ENCODE results near the gene FAM118B.

FAM118B gene

GRCh38 chr11:126277780-126278179 is 66.2 kb downstream of the FAM118B start:
- TF ChIP-seq CTCF (conservative IDR thresholded peaks at IDR 0.05; ENCODE audit: low read length) = no peak
- TF ChIP-seq EZH2phosphoT487 (IDR thresholded peaks at IDR 0.05; ENCODE audit: borderline replicate concordance) = no peak
- no peak overlapping the region for H3K4me2 ChIP-seq (ENCODE audit: low read depth, low read length, poor library complexity, severe bottlenecking)
- no peak overlapping the region for H2AFZ ChIP-seq (ENCODE audit: low read length)
- peaks cover 8% of the 10 kb centered on the region; the same call in 1 of the 2 replicates for H3K36me3 ChIP-seq (ENCODE audit: insufficient read depth, low read length)
- no peak overlapping the region for H3K9ac ChIP-seq (ENCODE audit: low read depth, low read length, poor library complexity, severe bottlenecking)
- H3K9me3 ChIP-seq (ENCODE audit: insufficient read depth, low read depth, low read length) = no peaks in the 10 kb centered on the region
- H3K27me3 ChIP-seq (ENCODE audit: insufficient read depth, low read length, poor library complexity, severe bottlenecking) = no peaks in the 10 kb centered on the region
- H3K4me1 ChIP-seq (ENCODE audit: insufficient read depth, low read length, poor library complexity, severe bottlenecking) = peaks cover 4% of the 10 kb centered on the region
- no peaks in the 10 kb centered on the region for H3F3A ChIP-seq (ENCODE audit: low read depth)
- H3K9me2 ChIP-seq (replicated peaks; ENCODE audit: low read depth, low read length) = no peaks in the 10 kb centered on the region
- H3K4me3 ChIP-seq (ENCODE audit: low read length, poor library complexity, severe bottlenecking) = no peak overlapping the region
- no peaks in the 10 kb centered on the region for H3K79me2 ChIP-seq (ENCODE audit: insufficient read depth, low read length)
- H4K20me1 ChIP-seq (ENCODE audit: insufficient read depth, low read length, poor library complexity, severe bottlenecking) = no peaks in the 10 kb centered on the region

GRCh38 chr11:126279191-126279590 is 67.6 kb downstream of the FAM118B start:
- H3K79me2 ChIP-seq (ENCODE audit: insufficient read depth, low read length) = peaks cover 8% of the 10 kb centered on the region; the same call in 1 of the 2 replicates
- no peaks in the 10 kb centered on the region for H3K27me3 ChIP-seq (ENCODE audit: insufficient read depth, low read length, poor library complexity, severe bottlenecking)
- H3K9me2 ChIP-seq (replicated peaks; ENCODE audit: low read depth, low read length) = no peaks in the 10 kb centered on the region
- no peak overlapping the region for H2AFZ ChIP-seq (ENCODE audit: low read length)
- no peaks in the 10 kb centered on the region for H4K20me1 ChIP-seq (ENCODE audit: insufficient read depth, low read length, poor library complexity, severe bottlenecking)
- no peaks in the 10 kb centered on the region for H3K9me3 ChIP-seq (ENCODE audit: insufficient read depth, low read depth, low read length)
- no peak overlapping the region for H3K4me3 ChIP-seq (ENCODE audit: low read length, poor library complexity, severe bottlenecking)
- no peak overlapping the region for H3K9ac ChIP-seq (ENCODE audit: low read depth, low read length, poor library complexity, severe bottlenecking)
- no peak overlapping the region for H3K4me2 ChIP-seq (ENCODE audit: low read depth, low read length, poor library complexity, severe bottlenecking)
- no peaks in the 10 kb centered on the region for H3F3A ChIP-seq (ENCODE audit: low read depth)
- TF ChIP-seq EZH2phosphoT487 (IDR thresholded peaks at IDR 0.05; ENCODE audit: borderline replicate concordance) (no peak), CTCF (conservative IDR thresholded peaks at IDR 0.05; ENCODE audit: low read length) (no peak)
- peaks cover 8% of the 10 kb centered on the region; the same call in 1 of the 2 replicates for H3K36me3 ChIP-seq (ENCODE audit: insufficient read depth, low read length)
- H3K4me1 ChIP-seq (ENCODE audit: insufficient read depth, low read length, poor library complexity, severe bottlenecking) = peaks cover 11% of the 10 kb centered on the region

GRCh38 chr11:126280595-126280994 is 69.0 kb downstream of the FAM118B start:
- no peaks in the 10 kb centered on the region for H3K9me2 ChIP-seq (replicated peaks; ENCODE audit: low read depth, low read length)
- H3K9me3 ChIP-seq (ENCODE audit: insufficient read depth, low read depth, low read length) = no peaks in the 10 kb centered on the region
- H3F3A ChIP-seq (ENCODE audit: low read depth) = no peaks in the 10 kb centered on the region
- H3K4me2 ChIP-seq (ENCODE audit: low read depth, low read length, poor library complexity, severe bottlenecking) = no peak overlapping the region
- H4K20me1 ChIP-seq (ENCODE audit: insufficient read depth, low read length, poor library complexity, severe bottlenecking) = no peaks in the 10 kb centered on the region
- H3K9ac ChIP-seq (ENCODE audit: low read depth, low read length, poor library complexity, severe bottlenecking) = no peak overlapping the region
- no peak overlapping the region for H3K4me3 ChIP-seq (ENCODE audit: low read length, poor library complexity, severe bottlenecking)
- TF ChIP-seq CTCF (conservative IDR thresholded peaks at IDR 0.05; ENCODE audit: low read length) (no peak), EZH2phosphoT487 (IDR thresholded peaks at IDR 0.05; ENCODE audit: borderline replicate concordance) (no peak)
- peaks cover 10% of the 10 kb centered on the region; the same call in 1 of the 2 replicates for H3K79me2 ChIP-seq (ENCODE audit: insufficient read depth, low read length)
- peaks cover 8% of the 10 kb centered on the region; the same call in 1 of the 2 replicates for H3K36me3 ChIP-seq (ENCODE audit: insufficient read depth, low read length)
- H2AFZ ChIP-seq (ENCODE audit: low read length) = no peak overlapping the region
- no peaks in the 10 kb centered on the region for H3K27me3 ChIP-seq (ENCODE audit: insufficient read depth, low read length, poor library complexity, severe bottlenecking)
- peaks cover 11% of the 10 kb centered on the region for H3K4me1 ChIP-seq (ENCODE audit: insufficient read depth, low read length, poor library complexity, severe bottlenecking)

Data from Loucy (cell line).